H1 (cell line): ENCODE results near the gene CYRIA.

Experiments
- BRCA1 ChIP-seq: IDR thresholded peaks from 2 replicates; pipeline ENCODE4 v1.6.1; 2012; ENCODE audit warnings: low read depth, low read length, improper control_type of control experiment
- EZH2 ChIP-seq: fragments of 200-600 bp; sonication (generic); IDR thresholded peaks from 2 replicates; pipeline ENCODE4 v1.7.1; 2012; ENCODE audit warnings: low read depth, mild to moderate bottlenecking, moderate library complexity, low read length, inconsistent platforms; ENCODE audit not compliant: severe bottlenecking
- KDM1A ChIP-seq: fragments of 200-600, 300-600 bp; sonication (generic); IDR thresholded peaks from 2 replicates; pipeline ENCODE4 v1.7.1; 2016; ENCODE audit warnings: mild to moderate bottlenecking, low read length, borderline replicate concordance
- NANOG ChIP-seq: IDR thresholded peaks from 2 replicates; pipeline ENCODE4 v1.6.1; 2011; ENCODE audit warnings: low read length, low read depth, mild to moderate bottlenecking, inconsistent platforms; ENCODE audit not compliant: insufficient read depth, poor library complexity, severe bottlenecking
- POLR2A ChIP-seq, 2 experiments: IDR thresholded peaks; 1 replicate in 1 of 2; 2 replicates in 1 of 2; pipeline ENCODE4 v1.6.1; 2011; ENCODE audit warnings: low read depth in 2 of 2, low read length in 2 of 2, mild to moderate bottlenecking in 2 of 2; ENCODE audit errors: control extremely low read depth in 1 of 2
- POLR2AphosphoS5 ChIP-seq: IDR thresholded peaks from 2 replicates; pipeline ENCODE4 v1.6.1; 2011; ENCODE audit warnings: low read depth, low read length
- SP2 ChIP-seq: IDR thresholded peaks from 2 replicates; pipeline ENCODE4 v1.6.1; 2012; ENCODE audit warnings: mild to moderate bottlenecking, low read length, inconsistent platforms
- TAF1 ChIP-seq: IDR thresholded peaks from 2 replicates; pipeline ENCODE4 v1.6.1; 2011; ENCODE audit warnings: mild to moderate bottlenecking, low read depth, low read length
- TF ChIP-seq, protein P1 (sequence below): IDR thresholded peaks from 2 replicates; pipeline ENCODE4 v1.6.1; 2011; ENCODE audit warnings: low read depth, mild to moderate bottlenecking, low read length; ENCODE audit not compliant: insufficient read depth
- TF ChIP-seq, protein P2 (sequence below), 3 experiments: IDR thresholded peaks; 1 replicate in 2 of 3; 2 replicates in 1 of 3; pipeline versions ENCODE4 v1.5.1 to v1.6.1; 2011; ENCODE audit warnings: low read length in 3 of 3, mild to moderate bottlenecking in 3 of 3, inconsistent platforms in 2 of 3, low read depth in 1 of 3, moderate library complexity in 1 of 3; ENCODE audit not compliant: insufficient read depth in 1 of 3; ENCODE audit errors: control extremely low read depth in 1 of 3
- TF ChIP-seq, protein P3 (sequence below): IDR thresholded peaks from 2 replicates; pipeline ENCODE4 v1.6.1; 2012; ENCODE audit warnings: inconsistent platforms
- TF ChIP-seq, protein P4 (sequence below): IDR thresholded peaks from 2 replicates; pipeline ENCODE4 v1.6.1; 2012; ENCODE audit warnings: inconsistent platforms

DNA sequence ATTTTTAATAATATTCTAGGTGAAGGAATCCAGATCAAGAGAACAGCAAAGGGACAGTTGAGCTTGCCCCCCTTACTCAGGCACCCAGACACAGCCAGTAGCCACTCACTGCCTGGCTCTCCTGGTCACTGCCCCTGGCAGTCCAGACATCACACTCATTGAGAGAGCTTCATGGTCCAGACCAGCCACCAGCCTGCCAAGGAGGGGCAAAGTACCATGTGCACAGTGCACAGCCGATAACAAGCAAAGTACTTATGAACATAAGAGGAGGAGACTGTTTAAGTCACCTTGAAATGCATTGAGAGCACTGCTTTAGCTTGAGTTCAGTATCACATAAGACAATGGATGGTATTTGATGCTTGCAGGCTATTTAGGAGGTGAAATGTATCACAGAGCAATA is 21.6 kb upstream of the CYRIA start:
- TF ChIP-seq KDM1A (no peak), EZH2 (no peak), POLR2AphosphoS5 (no peak), POLR2A (IDR thresholded peaks at IDR 0.05; ENCODE audit: control extremely low read depth in 1 of 2, low read depth in 2 of 2, low read length in 2 of 2) (no peak), SP2 (no peak), BRCA1 (no peak), NANOG (no peak), TAF1 (no peak)
- TF ChIP-seq, protein P1, sequence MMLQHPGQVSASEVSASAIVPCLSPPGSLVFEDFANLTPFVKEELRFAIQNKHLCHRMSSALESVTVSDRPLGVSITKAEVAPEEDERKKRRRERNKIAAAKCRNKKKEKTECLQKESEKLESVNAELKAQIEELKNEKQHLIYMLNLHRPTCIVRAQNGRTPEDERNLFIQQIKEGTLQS, result no peak
- TF ChIP-seq, protein P2, sequence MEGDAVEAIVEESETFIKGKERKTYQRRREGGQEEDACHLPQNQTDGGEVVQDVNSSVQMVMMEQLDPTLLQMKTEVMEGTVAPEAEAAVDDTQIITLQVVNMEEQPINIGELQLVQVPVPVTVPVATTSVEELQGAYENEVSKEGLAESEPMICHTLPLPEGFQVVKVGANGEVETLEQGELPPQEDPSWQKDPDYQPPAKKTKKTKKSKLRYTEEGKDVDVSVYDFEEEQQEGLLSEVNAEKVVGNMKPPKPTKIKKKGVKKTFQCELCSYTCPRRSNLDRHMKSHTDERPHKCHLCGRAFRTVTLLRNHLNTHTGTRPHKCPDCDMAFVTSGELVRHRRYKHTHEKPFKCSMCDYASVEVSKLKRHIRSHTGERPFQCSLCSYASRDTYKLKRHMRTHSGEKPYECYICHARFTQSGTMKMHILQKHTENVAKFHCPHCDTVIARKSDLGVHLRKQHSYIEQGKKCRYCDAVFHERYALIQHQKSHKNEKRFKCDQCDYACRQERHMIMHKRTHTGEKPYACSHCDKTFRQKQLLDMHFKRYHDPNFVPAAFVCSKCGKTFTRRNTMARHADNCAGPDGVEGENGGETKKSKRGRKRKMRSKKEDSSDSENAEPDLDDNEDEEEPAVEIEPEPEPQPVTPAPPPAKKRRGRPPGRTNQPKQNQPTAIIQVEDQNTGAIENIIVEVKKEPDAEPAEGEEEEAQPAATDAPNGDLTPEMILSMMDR (IDR thresholded peaks at IDR 0.05; ENCODE audit: control extremely low read depth in 1 of 3, insufficient read depth in 1 of 3, low read depth in 1 of 3, low read length in 3 of 3), result no peak
- TF ChIP-seq, protein P3, sequence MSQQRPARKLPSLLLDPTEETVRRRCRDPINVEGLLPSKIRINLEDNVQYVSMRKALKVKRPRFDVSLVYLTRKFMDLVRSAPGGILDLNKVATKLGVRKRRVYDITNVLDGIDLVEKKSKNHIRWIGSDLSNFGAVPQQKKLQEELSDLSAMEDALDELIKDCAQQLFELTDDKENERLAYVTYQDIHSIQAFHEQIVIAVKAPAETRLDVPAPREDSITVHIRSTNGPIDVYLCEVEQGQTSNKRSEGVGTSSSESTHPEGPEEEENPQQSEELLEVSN, result no peak
- TF ChIP-seq, protein P4, sequence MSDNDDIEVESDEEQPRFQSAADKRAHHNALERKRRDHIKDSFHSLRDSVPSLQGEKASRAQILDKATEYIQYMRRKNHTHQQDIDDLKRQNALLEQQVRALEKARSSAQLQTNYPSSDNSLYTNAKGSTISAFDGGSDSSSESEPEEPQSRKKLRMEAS, result no peak
